PFSK-1 (cell line): ENCODE measurements around the gene PIEZO1.

Experiments
- FOXP2 ChIP-seq: optimal IDR thresholded peaks from 2 replicates; pipeline ENCODE3; 2011; ENCODE audit warnings: borderline replicate concordance, control low read depth, inconsistent platforms; ENCODE audit not compliant: insufficient read depth; ENCODE audit errors: extremely low read length, extremely low read depth
- POLR2AphosphoS5 ChIP-seq: IDR thresholded peaks from 2 replicates; pipeline ENCODE4 v1.6.1; 2012; ENCODE audit warnings: low read depth, mild to moderate bottlenecking, control low read depth, low read length, moderate library complexity
- SIN3A ChIP-seq: IDR thresholded peaks from 2 replicates; pipeline ENCODE4 v1.6.1; 2012; ENCODE audit warnings: mild to moderate bottlenecking, low read length, moderate library complexity, borderline replicate concordance; ENCODE audit not compliant: insufficient read depth
- TAF1 ChIP-seq: IDR thresholded peaks from 2 replicates; pipeline ENCODE4 v1.6.1; 2012; ENCODE audit warnings: low read length, control low read depth, borderline replicate concordance; ENCODE audit not compliant: insufficient read depth
- TF ChIP-seq, protein P1 (sequence below), 2 experiments: IDR thresholded peaks; 2 replicates each; pipeline versions ENCODE4 v1.6.1 to v1.8.0; 2011 to 2012; ENCODE audit warnings: low read depth in 2 of 2, low read length in 2 of 2, control low read depth in 1 of 2, inconsistent platforms in 1 of 2, mild to moderate bottlenecking in 1 of 2, moderate library complexity in 1 of 2; ENCODE audit not compliant: insufficient read depth in 1 of 2

PIEZO1 gene

DNA sequence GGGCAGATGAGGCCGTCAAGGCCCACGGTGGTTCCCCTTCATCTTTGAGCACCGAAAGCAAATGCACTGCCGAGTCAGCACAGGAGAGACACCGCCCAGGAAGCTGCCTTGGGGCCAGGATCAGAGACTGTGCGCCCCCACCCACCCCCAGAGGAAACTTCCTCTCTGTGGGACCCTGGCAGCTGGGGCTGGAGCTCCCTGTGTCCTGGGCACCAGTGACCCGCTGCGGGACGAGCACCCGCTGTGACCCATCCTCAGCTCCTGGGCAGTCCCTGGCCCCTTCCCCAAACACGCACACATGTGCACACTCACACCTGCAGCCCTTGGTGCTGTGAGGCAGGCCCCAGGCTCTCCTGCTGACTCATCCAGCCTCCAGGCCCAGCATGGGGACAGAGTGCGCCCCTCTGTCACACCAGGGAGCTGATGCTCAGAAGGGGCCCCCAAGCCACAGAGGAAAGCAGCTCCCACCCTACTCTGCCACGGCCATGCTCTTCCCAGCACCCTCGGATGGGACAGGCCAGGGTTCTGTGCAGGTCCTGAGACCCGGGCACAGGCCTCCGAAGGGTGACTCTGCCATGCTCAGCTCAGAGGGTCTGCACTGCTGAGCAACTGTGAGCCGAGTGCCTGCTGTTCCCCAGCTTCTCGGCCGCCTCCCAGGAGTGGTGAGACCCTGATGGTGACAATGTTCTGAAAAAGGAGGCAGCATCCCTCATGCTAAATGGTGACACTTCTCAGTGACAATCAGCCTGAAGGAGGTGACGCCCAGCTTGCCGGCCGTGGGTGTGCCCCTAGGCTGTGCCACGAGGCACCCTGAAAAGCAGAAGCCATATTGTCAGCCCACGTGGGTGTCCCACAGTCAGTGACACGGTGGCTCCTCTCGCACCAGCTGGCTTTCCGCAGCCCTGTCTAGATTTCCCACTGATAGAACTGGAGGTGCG lies 3.6 kb downstream of the PIEZO1 start:
- TF ChIP-seq FOXP2 (no peak), TAF1 (no peak), SIN3A (no peak)

DNA sequence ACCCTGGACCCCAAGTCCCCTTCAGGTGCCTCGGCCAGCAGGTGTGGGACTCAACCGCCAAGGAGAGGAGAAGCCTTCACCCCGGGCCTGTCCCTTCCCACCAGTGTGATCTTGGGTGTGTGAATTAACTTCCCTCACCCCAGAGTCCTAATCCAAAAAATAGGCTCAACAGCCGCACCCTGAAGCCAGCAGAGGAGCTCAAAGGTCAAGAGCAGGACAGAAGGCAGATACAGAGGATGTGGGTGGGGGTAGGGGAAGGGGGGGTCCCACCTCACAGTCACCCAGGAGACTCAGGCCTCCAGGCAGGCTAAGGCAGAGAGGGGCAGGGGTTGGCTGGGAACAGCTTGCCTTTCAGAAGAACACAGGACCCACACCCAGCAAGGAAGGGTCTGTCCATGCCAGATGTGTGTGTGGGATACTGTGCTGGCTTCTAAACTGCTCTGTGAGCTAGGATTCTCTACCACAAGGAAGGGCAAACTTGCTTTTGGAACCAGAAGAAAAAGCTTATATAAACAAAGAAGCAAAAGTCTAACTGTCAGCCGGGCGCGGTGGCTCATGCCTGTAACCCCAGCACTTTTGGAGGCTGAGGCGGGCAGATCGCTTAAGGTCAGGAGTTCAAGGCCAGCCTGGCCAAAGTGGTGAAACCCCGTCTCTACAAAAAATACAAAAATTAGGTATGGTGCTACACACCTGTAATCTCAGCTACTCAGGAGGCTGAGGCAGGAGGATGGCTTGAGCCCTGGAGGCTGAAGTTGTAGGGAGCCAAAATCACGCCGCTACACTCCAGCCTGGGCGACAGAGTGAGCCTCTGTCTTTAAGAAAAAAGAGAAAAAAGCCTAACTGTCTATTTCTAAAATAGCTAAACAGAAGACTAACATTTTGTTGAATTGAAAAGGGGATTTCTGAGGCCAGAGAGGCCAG lies 4.6 kb downstream of the PIEZO1 start:
- TF ChIP-seq, protein P1, sequence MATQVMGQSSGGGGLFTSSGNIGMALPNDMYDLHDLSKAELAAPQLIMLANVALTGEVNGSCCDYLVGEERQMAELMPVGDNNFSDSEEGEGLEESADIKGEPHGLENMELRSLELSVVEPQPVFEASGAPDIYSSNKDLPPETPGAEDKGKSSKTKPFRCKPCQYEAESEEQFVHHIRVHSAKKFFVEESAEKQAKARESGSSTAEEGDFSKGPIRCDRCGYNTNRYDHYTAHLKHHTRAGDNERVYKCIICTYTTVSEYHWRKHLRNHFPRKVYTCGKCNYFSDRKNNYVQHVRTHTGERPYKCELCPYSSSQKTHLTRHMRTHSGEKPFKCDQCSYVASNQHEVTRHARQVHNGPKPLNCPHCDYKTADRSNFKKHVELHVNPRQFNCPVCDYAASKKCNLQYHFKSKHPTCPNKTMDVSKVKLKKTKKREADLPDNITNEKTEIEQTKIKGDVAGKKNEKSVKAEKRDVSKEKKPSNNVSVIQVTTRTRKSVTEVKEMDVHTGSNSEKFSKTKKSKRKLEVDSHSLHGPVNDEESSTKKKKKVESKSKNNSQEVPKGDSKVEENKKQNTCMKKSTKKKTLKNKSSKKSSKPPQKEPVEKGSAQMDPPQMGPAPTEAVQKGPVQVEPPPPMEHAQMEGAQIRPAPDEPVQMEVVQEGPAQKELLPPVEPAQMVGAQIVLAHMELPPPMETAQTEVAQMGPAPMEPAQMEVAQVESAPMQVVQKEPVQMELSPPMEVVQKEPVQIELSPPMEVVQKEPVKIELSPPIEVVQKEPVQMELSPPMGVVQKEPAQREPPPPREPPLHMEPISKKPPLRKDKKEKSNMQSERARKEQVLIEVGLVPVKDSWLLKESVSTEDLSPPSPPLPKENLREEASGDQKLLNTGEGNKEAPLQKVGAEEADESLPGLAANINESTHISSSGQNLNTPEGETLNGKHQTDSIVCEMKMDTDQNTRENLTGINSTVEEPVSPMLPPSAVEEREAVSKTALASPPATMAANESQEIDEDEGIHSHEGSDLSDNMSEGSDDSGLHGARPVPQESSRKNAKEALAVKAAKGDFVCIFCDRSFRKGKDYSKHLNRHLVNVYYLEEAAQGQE (IDR thresholded peaks at IDR 0.05; ENCODE audit: insufficient read depth in 1 of 2, low read depth in 2 of 2, low read length in 2 of 2), result no peak
- TF ChIP-seq FOXP2, result no peak
- no peak for TF ChIP-seq TAF1
- TF ChIP-seq SIN3A, result no peak
- no peak for TF ChIP-seq POLR2AphosphoS5

DNA sequence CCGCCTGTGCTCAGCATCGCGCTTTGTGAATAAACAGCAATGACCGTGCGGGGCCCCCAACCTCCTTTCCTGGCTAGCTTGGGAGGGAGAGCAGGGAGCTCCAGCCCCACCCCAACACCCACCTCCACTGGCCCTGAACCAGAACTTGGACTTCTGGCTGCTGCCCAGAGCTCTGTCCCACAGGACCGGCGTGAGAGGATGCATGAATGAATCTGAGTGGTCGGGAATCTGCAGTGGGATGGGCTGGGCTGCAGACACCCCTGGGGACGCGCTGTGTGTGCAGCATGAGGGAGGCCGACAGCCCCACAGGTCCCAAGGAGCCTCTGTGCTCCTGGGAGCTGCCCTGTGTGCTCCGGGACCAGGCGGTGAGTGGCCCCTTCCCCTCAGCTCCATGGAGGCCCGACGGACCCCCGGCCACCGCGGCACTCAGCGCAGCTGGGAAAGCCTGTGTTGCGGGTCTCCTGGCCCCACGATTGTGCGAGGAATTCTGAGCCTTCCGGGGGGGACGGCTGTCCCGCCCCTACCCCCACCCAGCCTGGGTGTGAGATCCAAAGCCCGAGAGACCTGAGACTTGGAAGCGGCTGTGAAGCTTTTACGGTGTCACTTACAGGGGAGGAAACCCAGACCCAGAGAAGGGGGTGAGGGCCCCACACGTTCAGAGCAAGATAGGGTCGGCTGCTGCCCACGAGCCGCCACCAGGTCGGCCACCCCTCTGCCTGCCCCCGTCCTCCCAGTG lies 5.4 kb downstream of the PIEZO1 start:
- TF ChIP-seq SIN3A, result no peak
- TF ChIP-seq FOXP2, result no peak
- TF ChIP-seq TAF1, result no peak
- TF ChIP-seq, protein P1 (IDR thresholded peaks at IDR 0.05; ENCODE audit: insufficient read depth in 1 of 2, low read depth in 2 of 2, low read length in 2 of 2), result no peak
- no peak for TF ChIP-seq POLR2AphosphoS5

DNA sequence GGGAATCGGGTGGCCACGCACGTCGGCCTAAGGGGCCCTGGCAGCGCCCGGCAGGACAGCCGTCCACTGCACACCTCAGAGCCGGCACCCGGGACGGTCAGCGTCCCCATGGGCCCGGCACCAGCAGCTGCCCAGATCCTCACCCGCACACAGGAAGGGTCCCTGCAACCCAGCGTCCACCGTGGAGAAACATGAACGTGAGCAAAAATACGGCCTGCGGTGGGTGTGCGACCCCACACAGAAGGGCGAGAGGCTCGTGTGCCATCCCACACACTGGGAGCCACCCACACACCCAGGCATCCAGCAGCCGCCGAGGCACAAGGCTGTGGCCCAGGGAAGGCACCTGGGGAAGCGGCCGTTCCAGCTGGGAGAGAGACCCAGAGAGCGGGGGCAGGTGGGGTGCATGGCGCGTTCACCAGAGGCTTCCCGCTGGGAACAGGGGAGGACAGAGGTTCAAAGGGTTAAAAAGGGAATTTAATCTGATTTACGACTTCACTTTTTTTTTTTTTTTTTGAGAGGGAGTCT lies 6.4 kb downstream of the PIEZO1 start:
- TF ChIP-seq POLR2AphosphoS5 (no peak), FOXP2 (no peak)

DNA sequence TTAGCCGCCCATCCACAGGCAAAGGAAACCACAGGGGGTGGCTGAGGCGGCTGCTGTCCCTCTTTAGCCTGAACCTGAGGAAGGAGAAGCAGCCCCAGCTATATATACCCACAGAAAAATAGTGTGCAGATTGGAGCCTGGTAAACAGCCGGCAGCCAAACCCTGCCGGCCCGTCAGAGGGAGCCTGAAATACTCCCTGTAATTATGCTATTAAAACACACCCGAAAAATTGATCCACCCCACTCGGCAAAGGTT lies 6.8 kb downstream of the PIEZO1 start:
- TF ChIP-seq TAF1, result no peak
- TF ChIP-seq SIN3A, result no peak
- TF ChIP-seq POLR2AphosphoS5, result no peak

DNA sequence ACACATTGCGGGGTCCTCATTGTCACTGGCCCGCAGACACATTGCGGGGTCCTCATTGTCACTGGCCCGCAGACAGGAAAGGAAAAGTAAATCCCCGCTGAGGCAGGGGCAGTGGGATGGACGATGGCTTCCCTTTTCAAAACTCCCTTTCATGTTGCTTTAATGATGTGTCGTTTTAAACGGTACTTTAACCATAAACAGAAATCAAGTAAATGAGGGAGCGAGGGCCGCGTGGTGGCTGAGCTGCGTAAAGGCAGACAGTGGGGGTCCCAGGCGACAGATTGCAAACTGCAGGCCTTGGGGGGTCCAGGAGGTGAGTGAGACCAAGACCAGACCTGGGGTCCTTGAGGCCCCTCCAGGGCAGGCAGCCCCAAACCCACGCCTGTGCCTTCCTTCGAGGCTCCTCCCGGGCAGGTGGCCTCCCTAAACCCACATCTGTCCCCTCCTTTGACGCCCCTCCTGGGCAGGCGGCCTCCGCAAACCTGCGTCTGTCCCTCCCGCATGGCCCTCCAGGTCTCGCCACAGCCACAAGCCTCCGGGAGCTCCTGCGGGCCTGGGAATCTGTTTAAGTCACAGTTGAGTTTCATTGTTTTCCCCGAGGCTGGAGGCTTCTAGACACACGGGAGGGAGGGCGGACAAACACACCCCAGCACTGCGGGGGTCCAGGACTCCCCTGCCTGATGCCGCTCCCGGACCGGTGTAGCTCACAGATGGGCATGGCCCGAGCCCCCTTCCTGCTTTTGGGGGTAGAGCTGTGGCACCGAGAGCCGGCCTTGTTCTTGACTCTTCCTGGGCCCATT lies 7.3 kb downstream of the PIEZO1 start:
- TF ChIP-seq, protein P1 (IDR thresholded peaks at IDR 0.05; ENCODE audit: insufficient read depth in 1 of 2, low read depth in 2 of 2, low read length in 2 of 2), result no peak
- TF ChIP-seq FOXP2 (no peak), POLR2AphosphoS5 (no peak), SIN3A (no peak)
